Loucy (cell line): Measurements from ENCODE around the gene BCAS3.

Source experiments
- CTCF ChIP-seq: fragments of 200-600 bp; sonication (generic); conservative IDR thresholded peaks from 2 replicates; pipeline ENCODE4 v1.5.1; 2014; ENCODE audit warnings: mild to moderate bottlenecking, antibody characterized with exemption, low read length
- EZH2phosphoT487 ChIP-seq: fragments of 200-600 bp; IDR thresholded peaks from 2 replicates; pipeline ENCODE4 v1.6.1; 2018; ENCODE audit warnings: antibody characterized with exemption, mild to moderate bottlenecking, moderate library complexity, borderline replicate concordance

DNA sequence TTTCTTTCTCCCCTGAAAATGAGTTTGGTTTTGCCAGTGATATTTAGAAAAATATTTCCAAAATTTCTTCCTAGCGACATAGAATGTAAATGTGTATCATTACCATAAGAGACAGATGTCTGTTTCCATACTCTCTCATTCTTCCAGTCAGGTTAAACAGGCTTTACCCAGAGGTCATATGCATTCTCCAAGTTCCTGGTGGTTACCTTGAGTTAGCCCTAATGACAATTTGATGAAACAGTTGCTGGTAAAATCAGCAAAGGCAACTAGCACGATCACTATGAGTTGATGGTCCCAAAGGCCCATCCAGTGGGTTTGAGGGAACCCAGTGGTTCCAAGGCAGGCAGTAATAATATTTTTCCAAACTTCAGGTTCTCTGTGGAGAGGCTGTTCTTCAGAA, 618.4 kb downstream of the BCAS3 start:
- TF ChIP-seq CTCF (no peak), EZH2phosphoT487 (no peak)
